Ovary (tissue), 9 donors: ENCODE measurements around the gene HLA-DOB. TPM values are rescaled to one million over a fixed set of nuclear protein-coding genes. Genes with fewer than 3 reads are reported as not detected.

Experiments used
- DNase-seq, 5 donors: peaks; one replicate each; pipeline ENCODE4 v3.0.0-alpha.2; 2019 to 2020
- H3K27ac ChIP-seq, 2 donors: fragments of 200-600 bp; one replicate each; pipeline versions ENCODE4 v1.5.1 to v1.8.0; 2019 to 2022
- H3K27me3 ChIP-seq: fragments of 200-600 bp; one replicate; pipeline ENCODE4 v1.8.0; 2022
- H3K36me3 ChIP-seq: fragments of 200-600 bp; sonication (generic); one replicate; pipeline ENCODE4 v1.5.1; 2019
- H3K4me1 ChIP-seq: one replicate; pipeline ENCODE4 v1.8.1; 2013; ENCODE audit warnings: mild to moderate bottlenecking, moderate library complexity; ENCODE audit not compliant: insufficient read depth
- H3K4me3 ChIP-seq: fragments of 200-600 bp; sonication (generic); one replicate; pipeline ENCODE4 v1.5.1; 2017
- H3K9me3 ChIP-seq, 2 donors: fragments of 200-600 bp in 1 of 2; sonication (generic) in 1 of 2; one replicate each; pipeline versions ENCODE4 v1.5.1 to v1.8.1; 2013 to 2019; ENCODE audit warnings: mild to moderate bottlenecking in 1 of 2, moderate library complexity in 1 of 2
- CTCF ChIP-seq, 3 donors: fragments of 450-650 bp in 2 of 3; fragments of 200-600 bp in 1 of 3; IDR thresholded peaks; one replicate each; pipeline versions ENCODE4 v1.5.1 to v1.8.0; 2016 to 2022; ENCODE audit warnings: antibody characterized with exemption in 3 of 3, mild to moderate bottlenecking in 1 of 3
- EP300 ChIP-seq: sonication (generic); formaldehyde crosslinking; IDR thresholded peaks from one replicate; pipeline ENCODE4 v1.6.1; 2017; ENCODE audit warnings: antibody characterized with exemption
- POLR2A ChIP-seq: fragments of 450-650 bp; IDR thresholded peaks from one replicate; pipeline ENCODE4 v1.6.1; 2017; ENCODE audit warnings: antibody characterized with exemption, mild to moderate bottlenecking, moderate library complexity
- WGBS, 3 donors: extraction: QIAGEN DNeasy Blood & Tissue Kit in 1 of 3; methylation state at CpG; one replicate each; pipeline versions ENCODE4 v1.1.5 to v1.1.7; 2013 to 2017; 5-methylcytosine and 5-hydroxymethylcytosine counted together
- intact Hi-C, 4 donors: fragments of 100-400 bp; cut with DNase I; formaldehyde crosslinking; loops; one replicate each; pipeline versions ENCODE4 v1.11.0 to v1.15.1; 2022 to 2023
- polyA plus RNA-seq, 2 donors: library from polyadenylated mRNA; stranded (reverse); fragments of 200-250 nt in 1 of 2; fragments of 350-450 nt in 1 of 2; fragmentation: Illumina TruSeq in 1 of 2; extraction: RNeasy Lipid Tissue Mini Kit (QIAGEN cat#74804) in 1 of 2; gene quantifications; one replicate each; pipeline ENCODE4 v1.2.3, GENCODE V29; 2013 to 2014
- total RNA-seq, 7 donors: library from RNA; depleted of rRNA in 2 of 7; stranded (reverse); fragments of >200 nt in 2 of 7; fragmentation: NEBNext Ultra II Directional in 3 of 7; extraction: Animal tissue kit (Norgen Biotek cat#: 25700) in 3 of 7; gene quantifications; one replicate each; pipeline versions ENCODE4 v1.1.0 to v1.2.4, GENCODE V29; 2016 to 2023
- donor health status: DM: no; HTN: no; CAD: no; lungs with moderate emphysema.
- donor health status: DM: no; HTN: no; CAD: no.
- donor health status: Bipolar disorder and iron deficiency.
- donor health status: DM: yes; HTN: yes; CAD: no.
- donor health status: DM: no; HTN: no; CAD: no.
- donor health status: DM: yes; HTN: yes; CAD: no.

The HLA-DOB gene
- total and polyA plus RNA-seq, 9 donors, result 0.24 to 4.6 (median 0.73) TPM; not detected in 1

GRCh38 chr6:32799168-32799567 is 17.6 kb downstream of the HLA-DOB start:
- no peak overlapping the region for H3K27ac ChIP-seq
- no peaks in the 10 kb centered on the region for H3K36me3 ChIP-seq
- intact Hi-C loops, result loop anchor here in 3 of 4 donors (5.0 to 10.0 kb wide), 2 partner anchors 384 to 1822 kb away; no protein-coding TSS in a partner anchor
- no peak for DNase-seq
- H3K4me1 ChIP-seq, result no peaks in the 10 kb centered on the region
- TF ChIP-seq POLR2A, result no peak
- TF ChIP-seq EP300, result no peak
- TF ChIP-seq CTCF (IDR thresholded peaks at IDR 0.05), result no peak
- no peak overlapping the region for H3K4me3 ChIP-seq
- H3K9me3 ChIP-seq, result no peaks in the 10 kb centered on the region
- 90 to 96% (median 93%) methylated on average over 3 of the region's 3 CpGs for WGBS, 3 donors
- no peaks in the 10 kb centered on the region for H3K27me3 ChIP-seq

- H3K36me3 ChIP-seq, result no peaks in the 10 kb centered on the region
- no peak overlapping the region for H3K27ac ChIP-seq
- no peaks in the 10 kb centered on the region for H3K27me3 ChIP-seq
- 10 to 14% (median 12%) methylated on average over 30 of the region's 30 CpGs for WGBS, 3 donors
- DNase-seq, result peak; percentile 47 to 85 (median 83)
- TF ChIP-seq CTCF (IDR thresholded peaks at IDR 0.05), result peak; percentile 64 to 88 (median 83)
- no peak for TF ChIP-seq POLR2A
- no peaks in the 10 kb centered on the region for H3K4me1 ChIP-seq
- H3K9me3 ChIP-seq, result no peaks in the 10 kb centered on the region
- intact Hi-C loops, result loop anchor here in 3 of 4 donors (5.0 to 10.0 kb wide), 2 partner anchors 382 to 1820 kb away; no protein-coding TSS in a partner anchor
- H3K4me3 ChIP-seq, result no peak overlapping the region
Measured at GRCh38 chr6:32796848-32797776, 19.7 kb downstream of the HLA-DOB start.

GRCh38 chr6:32794510-32794909 is 22.3 kb downstream of the HLA-DOB start:
- Histone ChIP-seq H3K27ac (no peak overlapping the region), H3K4me3 (no peak overlapping the region), H3K36me3 (no peaks in the 10 kb centered on the region), H3K27me3 (no peaks in the 10 kb centered on the region), H3K9me3 (no peaks in the 10 kb centered on the region), H3K4me1 (no peaks in the 10 kb centered on the region)
- TF ChIP-seq POLR2A, result no peak
- no peak for TF ChIP-seq EP300
- TF ChIP-seq CTCF (IDR thresholded peaks at IDR 0.05), result no peak
- no peak for DNase-seq
- WGBS, 3 donors, result 37 to 86% (median 83%) methylated on average over 2 of the region's 2 CpGs
- intact Hi-C loops, result loop anchor here in 3 of 4 donors (10.0 kb wide), 1 partner anchor 380 kb away; no protein-coding TSS in a partner anchor

- H3K4me1 ChIP-seq, result no peaks in the 10 kb centered on the region
- no peaks in the 10 kb centered on the region for H3K27me3 ChIP-seq
- DNase-seq, result no peak
- no peaks in the 10 kb centered on the region for H3K9me3 ChIP-seq
- no peak overlapping the region for H3K4me3 ChIP-seq
- intact Hi-C loops, result loop anchor here in 3 of 4 donors (10.0 kb wide), 1 partner anchor 378 kb away; no protein-coding TSS in a partner anchor
- 62 to 69% (median 64%) methylated on average over 3 of the region's 3 CpGs for WGBS, 3 donors
- no peak for TF ChIP-seq POLR2A
- TF ChIP-seq EP300, result no peak
- no peak for TF ChIP-seq CTCF (IDR thresholded peaks at IDR 0.05)
- H3K27ac ChIP-seq, result no peak overlapping the region
- no peaks in the 10 kb centered on the region for H3K36me3 ChIP-seq
Measured at GRCh38 chr6:32792901-32793435, 23.8 kb downstream of the HLA-DOB start.
